COLO829 (cell line): ENCODE data around the gene UGT2B15.
"Not testable (repeated sequence)": the region's sequence is repeated elsewhere in the genome, so short reads cannot be mapped to it uniquely, and the experiment has no call there.

Experiments used
- DNase-seq: peaks from one replicate; pipeline ENCODE4 v3.0.0; 2012; ENCODE audit warnings: low spot score

UGT2B15 gene

GRCh38 chr4:68655764-68656444, 14.5 kb downstream of the UGT2B15 start:
- no peak for DNase-seq

GRCh38 chr4:68654946-68655721, 15.3 kb downstream of the UGT2B15 start:
- DNase-seq, result no peak

GRCh38 chr4:68651932-68652331, 18.5 kb downstream of the UGT2B15 start:
- DNase-seq, result no peak

GRCh38 chr4:68630371-68630770, 40.1 kb downstream of the UGT2B15 start:
- DNase-seq, result no peak

- DNase-seq, result not testable (repeated sequence)
Observed at GRCh38 chr4:68622731-68623130, 47.7 kb downstream of the UGT2B15 start.

GRCh38 chr4:68617003-68617698, 53.3 kb downstream of the UGT2B15 start:
- DNase-seq, result no peak

GRCh38 chr4:68615699-68616422, 54.6 kb downstream of the UGT2B15 start:
- DNase-seq, result no peak

- DNase-seq, result no peak
Observed at GRCh38 chr4:68613752-68614151, 56.7 kb downstream of the UGT2B15 start.

GRCh38 chr4:68606240-68606639, 64.2 kb downstream of the UGT2B15 start:
- no peak for DNase-seq

GRCh38 chr4:68599150-68599549, 71.3 kb downstream of the UGT2B15 start:
- no peak for DNase-seq

- no peak for DNase-seq
Observed at GRCh38 chr4:68597482-68597881, 73.0 kb downstream of the UGT2B15 start.
